ENCODE data around the gene FN1.

DNA sequence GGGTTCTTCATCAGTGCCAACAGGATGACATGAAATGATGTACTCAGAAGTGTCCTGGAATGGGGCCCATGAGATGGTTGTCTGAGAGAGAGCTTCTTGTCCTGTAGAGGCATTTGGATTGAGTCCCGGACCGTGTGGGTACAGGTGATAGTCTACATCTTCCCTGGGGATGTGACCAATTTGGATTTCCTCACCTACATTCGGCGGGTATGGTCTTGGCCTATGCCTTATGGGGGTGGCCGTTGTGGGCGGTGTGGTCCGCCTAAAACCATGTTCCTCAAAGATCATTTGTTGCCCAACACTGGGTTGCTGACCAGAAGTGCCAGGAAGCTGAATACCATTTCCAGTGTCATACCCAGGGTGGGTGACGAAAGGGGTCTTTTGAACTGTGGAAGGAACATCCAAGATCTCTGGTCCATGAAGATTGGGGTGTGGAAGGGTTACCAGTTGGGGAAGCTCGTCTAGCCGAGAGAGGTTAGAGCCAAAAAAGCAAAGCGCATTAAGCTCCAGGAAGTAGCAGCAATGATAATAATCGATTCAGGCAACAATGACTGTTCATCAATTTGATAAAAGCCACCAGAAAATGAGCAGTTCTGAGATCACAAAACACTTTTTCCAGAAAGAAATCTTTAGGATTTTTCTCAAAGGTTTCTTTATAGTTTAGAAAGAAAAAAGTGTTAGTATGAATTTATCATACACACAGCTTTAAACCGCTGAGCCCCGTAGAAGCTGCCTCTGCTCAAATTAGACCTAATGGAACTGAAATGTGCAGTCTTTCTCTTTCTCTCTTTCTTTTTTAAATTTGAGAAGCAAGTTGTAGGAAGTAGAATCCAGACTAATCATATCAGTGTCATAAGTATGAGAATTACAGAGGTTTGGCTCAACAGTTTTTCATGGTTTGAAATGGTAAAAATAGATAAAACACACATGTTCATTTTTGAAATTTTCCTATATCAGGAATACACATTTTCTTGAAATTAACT, 63.7 kb downstream of the FN1 start:
- no peak for TF ChIP-seq CTCF (IDR thresholded peaks at IDR 0.05)
- no peak for TF ChIP-seq POLR2A (IDR thresholded peaks at IDR 0.05)

Data from thyroid gland (tissue), 4 donors.